WTC11 (cell line): ENCODE results near the gene BCAS3.

Source experiments
- CTCF ChIP-seq: fragments of 200-600 bp; IDR thresholded peaks from 2 replicates; pipeline ENCODE4 v1.8.0; 2022; ENCODE audit warnings: antibody characterized with exemption
- FOXJ3 ChIP-seq: sonication (generic); formaldehyde crosslinking; IDR thresholded peaks from 2 replicates; pipeline ENCODE4 v1.9.0; 2021; ENCODE audit warnings: missing genetic modification reagents, mild to moderate bottlenecking, borderline replicate concordance
- HMGXB4 ChIP-seq: sonication (generic); formaldehyde crosslinking; IDR thresholded peaks from 2 replicates; pipeline ENCODE4 v1.8.1; 2023; ENCODE audit warnings: mild to moderate bottlenecking, moderate library complexity, missing genetic modification reagents
- SOX15 ChIP-seq: fragments of 250-450 bp; sonication (Bioruptor Pico); IDR thresholded peaks from 2 replicates; pipeline ENCODE4 v1.9.0; 2021; ENCODE audit warnings: mild to moderate bottlenecking
- ZNF121 ChIP-seq: sonication (generic); formaldehyde crosslinking; IDR thresholded peaks from 2 replicates; pipeline ENCODE4 v1.8.0; 2023; ENCODE audit warnings: missing genetic modification reagents
- ZNF263 ChIP-seq: sonication (generic); formaldehyde crosslinking; IDR thresholded peaks from 2 replicates; pipeline ENCODE4 v1.8.1; 2022; ENCODE audit warnings: low read depth, mild to moderate bottlenecking, moderate library complexity, missing genetic modification reagents

GRCh38 chr17:61317779-61318178 is 640.1 kb downstream of the BCAS3 start:
- TF ChIP-seq SOX15 (CRISPR knock-in tag) (no peak), FOXJ3 (CRISPR knock-in tag) (no peak), CTCF (no peak), ZNF121 (no peak), ZNF263 (no peak), HMGXB4 (no peak)
